HG02885 (cell line): ENCODE data around the gene PLET1.
"Not testable (repeated sequence)": the region's sequence is repeated elsewhere in the genome, so short reads cannot be mapped to it uniquely, and the experiment has no call there.

ENCODE experiments used
- ATAC-seq: cut with Tn5 transposase; IDR thresholded peaks from one replicate; pipeline ENCODE4 v1.9.1; 2021; ENCODE audit warnings: mild to moderate bottlenecking; ENCODE audit not compliant: unreplicated experiment, poor library complexity

The PLET1 gene

DNA sequence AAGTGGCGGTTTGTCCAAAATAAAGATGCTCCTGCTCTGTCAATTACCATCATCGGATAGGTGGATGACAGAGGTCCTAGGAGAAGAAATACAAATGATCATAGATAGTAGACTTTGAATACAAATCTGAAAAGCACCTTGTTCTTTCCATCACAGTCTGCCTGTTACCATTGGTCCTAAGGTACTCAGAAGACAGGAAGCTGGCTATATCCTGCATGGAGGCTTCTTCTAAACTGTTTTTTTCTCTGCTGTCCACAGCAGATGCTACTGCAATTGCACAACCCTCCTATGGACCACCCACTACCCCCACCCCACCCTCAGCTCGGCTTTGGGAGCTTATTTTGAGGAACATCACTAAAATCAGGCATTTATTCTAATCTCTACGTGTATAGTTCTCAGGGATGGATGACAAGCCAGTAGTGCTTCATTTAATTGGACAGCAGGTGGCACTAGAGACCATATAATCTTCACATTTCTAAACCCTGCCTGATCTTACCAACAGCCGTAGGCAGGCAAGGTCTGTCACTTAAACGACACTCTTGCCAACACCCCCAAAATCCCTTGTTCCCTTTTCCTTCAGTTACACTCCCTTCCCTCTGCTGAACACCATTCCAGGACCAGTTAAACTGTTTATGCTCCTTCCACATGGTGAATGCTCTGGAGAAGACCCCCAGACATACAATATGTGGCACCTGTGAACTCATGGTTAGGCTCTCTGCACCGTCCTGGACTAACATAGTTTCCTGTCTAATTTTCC lies 41.0 kb downstream of the PLET1 start:
- peak; percentile 97 for ATAC-seq

DNA sequence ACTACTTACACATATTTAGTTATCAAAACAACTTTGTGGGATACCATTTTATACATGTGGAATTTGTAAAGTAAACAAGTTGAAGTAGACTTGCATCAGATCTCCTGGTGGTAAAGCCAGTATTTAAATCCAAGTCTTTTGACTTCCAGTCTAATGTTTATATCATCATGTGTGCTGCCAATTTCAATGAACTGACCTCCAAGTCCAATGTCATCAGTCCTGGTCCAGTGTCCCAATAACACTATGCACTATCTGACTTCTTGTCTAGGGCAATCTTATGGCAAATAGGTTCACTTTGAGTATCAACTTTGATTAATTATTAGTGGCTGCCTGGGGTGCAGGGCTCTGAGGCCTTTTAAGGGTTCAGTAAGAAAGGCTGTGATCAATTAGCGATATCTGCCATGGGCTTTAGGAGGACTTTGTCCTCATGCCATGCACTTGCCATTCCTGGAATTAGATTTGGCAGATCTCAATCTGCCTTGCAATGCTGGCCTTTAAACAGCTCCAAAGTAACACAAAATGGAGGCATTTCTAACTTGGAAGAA lies 44.0 kb downstream of the PLET1 start:
- ATAC-seq: no peak

DNA sequence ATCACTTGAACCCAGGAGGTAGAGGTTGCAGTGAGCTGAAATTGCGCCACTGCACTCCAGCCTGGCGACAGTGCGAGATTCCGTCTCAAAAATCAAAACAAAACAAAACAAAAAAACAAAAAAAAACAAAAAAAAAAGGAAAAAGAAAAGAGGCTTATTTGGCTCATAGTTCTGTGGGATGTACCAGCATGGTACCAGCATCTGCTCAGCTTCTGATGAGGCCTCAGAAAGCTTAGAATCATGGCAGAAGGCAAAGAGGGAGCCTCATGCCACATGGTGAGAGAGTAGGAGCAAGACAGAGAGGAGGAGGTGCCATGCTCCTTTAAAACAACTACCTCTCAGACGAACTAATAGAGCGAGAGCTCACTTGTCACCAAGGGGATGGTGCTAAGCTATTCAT lies 45.0 kb downstream of the PLET1 start:
- no peak for ATAC-seq

- no peak for ATAC-seq
These were observed 46.9 kb downstream of the PLET1 start for GRCh38 chr11:112213753-112214152.

DNA sequence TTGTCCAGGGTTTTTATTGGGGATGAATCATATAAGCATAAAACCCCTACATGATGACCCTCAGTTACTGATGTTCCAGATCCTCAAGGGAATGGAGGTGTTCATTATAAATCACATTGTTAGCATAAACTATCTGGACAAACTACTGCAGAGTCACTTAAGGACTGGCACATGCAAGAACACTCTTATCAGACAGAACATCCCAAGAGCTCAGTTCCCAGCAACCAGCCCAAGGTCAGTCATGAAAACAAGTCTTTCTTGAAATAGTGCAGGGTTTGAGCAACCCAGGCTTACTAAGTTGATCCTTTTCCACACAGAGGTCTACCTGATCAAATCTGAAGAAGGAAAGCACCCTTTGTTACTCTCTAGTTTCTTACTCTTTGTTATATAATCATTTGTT lies 48.0 kb downstream of the PLET1 start:
- ATAC-seq: no peak

- ATAC-seq: no peak
These were observed 48.4 kb downstream of the PLET1 start for GRCh38 chr11:112212290-112212689.

DNA sequence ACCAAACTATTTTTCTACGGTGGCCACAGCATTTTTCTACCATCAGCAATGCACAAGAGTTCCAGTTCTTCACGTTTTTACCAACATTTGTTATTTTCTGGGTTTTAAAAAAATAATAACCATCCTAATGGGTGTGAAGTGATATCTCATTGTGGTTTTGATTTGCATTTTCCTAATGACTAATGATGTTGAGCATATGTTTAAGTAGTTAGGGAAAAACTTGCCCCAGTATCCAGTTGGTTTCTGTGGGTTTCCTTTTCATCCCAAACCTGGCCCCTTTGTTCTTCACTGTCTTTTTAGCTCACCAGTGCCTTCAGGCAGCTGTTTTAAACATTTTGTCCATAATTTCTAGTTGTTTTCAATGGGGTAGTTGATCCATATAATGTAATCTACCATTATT lies 49.1 kb downstream of the PLET1 start:
- no peak for ATAC-seq

GRCh38 chr11:112210890-112211289 lies 49.8 kb downstream of the PLET1 start:
- ATAC-seq: no peak

- ATAC-seq: no peak
These were observed 54.6 kb downstream of the PLET1 start for GRCh38 chr11:112206071-112206470.

GRCh38 chr11:112200252-112200651 lies 60.4 kb downstream of the PLET1 start:
- ATAC-seq: no peak

DNA sequence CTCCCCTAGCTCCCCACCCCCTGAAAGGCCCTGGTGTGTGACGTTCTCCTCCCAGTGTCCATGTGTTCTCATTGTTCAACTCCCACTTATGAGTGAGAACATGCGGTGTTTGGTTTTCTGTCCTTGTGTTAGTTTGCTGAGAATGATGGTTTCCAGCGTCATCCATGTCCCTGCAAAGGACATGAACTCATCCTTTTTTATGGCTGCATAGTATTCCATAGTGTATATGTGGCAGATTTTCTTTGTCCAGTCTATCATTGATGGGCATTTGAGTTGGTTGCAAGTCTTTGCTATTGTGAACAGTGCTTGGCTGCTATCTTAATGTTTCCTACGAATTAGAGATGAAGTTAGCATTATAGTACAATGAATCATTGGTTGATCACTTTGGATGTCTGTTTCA lies 61.6 kb downstream of the PLET1 start:
- ATAC-seq: not testable (repeated sequence)
